BLaER1 treated with 17β-estradiol and CSF1 and Interleukin-3, amounts not matched to agents 10 nM and 100 nM (cell line): ENCODE measurements around the gene KPNA6.

Experiments
- H3K27ac ChIP-seq, 11 experiments: shearing (Covaris generic); formaldehyde crosslinking; 2 replicates each; pipeline ENCODE4 v1.8.1; 2022
- H3K27me3 ChIP-seq, 11 experiments: shearing (Covaris generic); formaldehyde crosslinking; 2 replicates each; pipeline ENCODE4 v1.8.1; 2022
- H3K36me3 ChIP-seq, 11 experiments: shearing (Covaris generic); formaldehyde crosslinking; 2 replicates each; pipeline ENCODE4 v1.8.1; 2022
- H3K4me1 ChIP-seq, 10 experiments: shearing (Covaris generic); formaldehyde crosslinking; 2 replicates each; pipeline ENCODE4 v1.8.1; 2022
- H3K4me2 ChIP-seq, 11 experiments: shearing (Covaris generic); formaldehyde crosslinking; 2 replicates each; pipeline ENCODE4 v1.8.1; 2022
- H3K4me3 ChIP-seq, 10 experiments: shearing (Covaris generic); formaldehyde crosslinking; 2 replicates each; pipeline ENCODE4 v1.8.1; 2022
- H3K9ac ChIP-seq, 11 experiments: shearing (Covaris generic); formaldehyde crosslinking; 2 replicates each; pipeline ENCODE4 v1.8.1; 2022
- H3K9me3 ChIP-seq, 11 experiments: shearing (Covaris generic); formaldehyde crosslinking; replicated peaks in 1 of 11; 2 replicates each; pipeline ENCODE4 v1.8.1; 2022
- H4K20me1 ChIP-seq, 11 experiments: shearing (Covaris generic); formaldehyde crosslinking; 2 replicates each; pipeline ENCODE4 v1.8.1; 2022
- Cebpa-rat ChIP-seq, 11 experiments: shearing (Covaris generic); IDR thresholded peaks; 2 replicates each; pipeline ENCODE4 v1.8.1; 2022

KPNA6 gene

DNA sequence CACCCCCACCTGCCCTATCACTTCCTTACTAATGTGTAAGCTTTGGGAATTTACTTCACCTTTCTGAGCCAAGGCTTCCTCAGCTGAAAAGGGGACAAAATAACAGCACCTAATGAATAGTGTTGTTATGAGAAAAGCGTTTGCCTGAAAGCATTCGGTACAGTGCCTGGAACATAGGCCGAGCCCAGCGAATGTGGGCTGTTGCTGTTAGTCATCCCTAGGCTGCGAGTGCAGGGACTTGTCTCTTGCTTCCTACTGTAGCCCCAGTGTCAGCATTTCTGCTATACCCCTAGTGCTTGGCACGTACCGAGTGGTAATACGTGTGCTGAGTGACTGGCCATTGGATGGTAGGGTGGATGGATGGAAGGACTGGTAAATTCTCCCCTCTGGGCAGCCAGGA lies 16.7 kb upstream of the KPNA6 start:
- Histone ChIP-seq H3K4me3 (no peak overlapping the region), H3K27me3 (no peaks in the 10 kb centered on the region), H3K27ac (no peak overlapping the region), H3K4me1 (peaks cover 0 to 13% (median 0%) of the 10 kb centered on the region in 10 experiments; a peak in 7 of 20 replicates), H3K4me2 (no peak overlapping the region), H4K20me1 (peaks cover 0 to 47% (median 24%) of the 10 kb centered on the region in 11 experiments; a peak in 11 of 22 replicates), H3K9me3 (no peaks in the 10 kb centered on the region), H3K9ac (no peak overlapping the region), H3K36me3 (peaks cover 80 to 100% (median 95%) of the 10 kb centered on the region in 11 experiments)
- no peak for TF ChIP-seq Cebpa-rat (IDR thresholded peaks at IDR 0.05)

DNA sequence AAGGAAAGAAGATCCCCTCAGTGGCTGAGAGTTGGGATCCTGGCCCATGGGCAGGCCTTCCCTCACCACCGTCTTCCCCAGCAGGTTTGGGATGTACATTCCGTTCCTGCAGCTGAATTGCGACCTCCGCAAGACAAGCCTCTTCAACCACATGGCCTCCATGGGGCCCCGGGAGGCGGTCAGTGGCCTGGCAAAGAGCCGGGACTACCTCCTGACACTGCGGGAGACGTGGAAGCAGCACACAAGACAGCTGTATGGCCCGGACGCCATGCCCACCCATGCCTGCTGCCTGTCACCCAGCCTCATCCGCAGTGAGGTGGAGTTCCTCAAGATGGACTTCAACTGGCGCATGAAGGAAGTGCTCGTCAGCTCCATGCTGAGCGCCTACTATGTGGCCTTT lies 16.3 kb upstream of the KPNA6 start:
- peaks cover 0 to 13% (median 0%) of the 10 kb centered on the region in 10 experiments; a peak in 7 of 20 replicates for H3K4me1 ChIP-seq
- no peak overlapping the region for H3K9ac ChIP-seq
- no peak for TF ChIP-seq Cebpa-rat (IDR thresholded peaks at IDR 0.05)
- no peak overlapping the region for H3K27ac ChIP-seq
- H3K27me3 ChIP-seq, result no peaks in the 10 kb centered on the region
- H3K4me2 ChIP-seq, result no peak overlapping the region
- H4K20me1 ChIP-seq, result peaks cover 0 to 47% (median 22%) of the 10 kb centered on the region in 11 experiments; a peak in 11 of 22 replicates
- H3K4me3 ChIP-seq, result no peak overlapping the region
- no peaks in the 10 kb centered on the region for H3K9me3 ChIP-seq
- peaks cover 80 to 100% (median 95%) of the 10 kb centered on the region in 11 experiments for H3K36me3 ChIP-seq

DNA sequence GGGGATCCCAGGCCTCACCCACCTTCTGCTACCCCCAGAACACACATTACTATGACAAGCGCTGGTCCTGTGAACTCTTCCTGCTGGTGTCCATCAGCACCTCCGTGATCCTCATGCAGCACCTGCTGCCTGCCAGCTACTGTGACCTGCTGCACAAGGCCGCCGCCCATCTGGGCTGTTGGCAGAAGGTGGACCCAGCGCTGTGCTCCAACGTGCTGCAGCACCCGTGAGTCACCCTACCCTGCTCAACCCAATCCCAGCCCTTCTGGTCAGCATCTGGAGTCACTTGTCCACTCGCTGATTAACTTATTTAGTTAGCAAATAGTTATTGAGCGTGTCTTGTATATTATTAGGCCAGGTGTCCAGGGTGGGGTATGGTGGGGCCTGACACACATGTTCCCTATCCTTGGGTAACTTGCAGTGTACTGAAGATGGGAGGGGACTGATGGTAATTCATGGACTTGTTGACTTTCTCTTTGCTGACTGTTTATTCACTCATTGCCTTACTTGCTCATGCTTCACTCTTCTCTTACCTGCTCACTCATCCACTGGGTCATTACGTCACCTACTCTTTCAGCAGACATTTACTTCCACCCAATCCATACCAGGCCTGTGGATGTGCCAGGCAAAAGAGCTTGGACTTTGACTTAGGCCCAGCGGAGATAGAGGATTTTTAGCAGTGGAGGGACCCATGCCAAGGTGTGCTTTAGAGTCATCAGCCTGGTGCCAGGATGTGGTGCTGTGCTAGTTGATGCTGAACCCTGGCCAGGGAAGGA lies 12.9 kb upstream of the KPNA6 start:
- H3K36me3 ChIP-seq, result peaks cover 92 to 100% (median 97%) of the 10 kb centered on the region in 11 experiments

DNA sequence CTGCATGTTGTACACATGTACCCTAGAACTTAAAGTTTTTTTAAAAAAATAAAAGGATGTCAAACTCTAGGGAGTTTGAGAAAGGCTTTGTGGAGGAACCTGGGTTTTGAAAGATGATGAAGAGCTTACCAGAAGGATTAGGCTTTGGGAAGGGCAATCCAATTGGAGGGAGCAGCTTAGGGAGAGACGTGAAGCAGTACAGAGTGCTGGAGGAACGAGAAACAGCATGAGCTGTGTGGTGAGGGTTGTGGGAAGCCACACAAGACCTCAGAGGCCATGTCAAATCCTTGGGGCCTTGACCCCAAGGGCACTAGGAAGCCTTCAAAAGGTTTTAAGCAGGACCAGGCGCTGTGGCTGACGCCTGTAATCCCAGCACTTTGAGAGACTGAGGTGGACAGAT lies 8.4 kb upstream of the KPNA6 start:
- no peak for TF ChIP-seq Cebpa-rat (IDR thresholded peaks at IDR 0.05)
- peaks cover 85 to 97% (median 89%) of the 10 kb centered on the region in 11 experiments for H3K36me3 ChIP-seq
- no peak overlapping the region for H3K4me2 ChIP-seq
- H3K27me3 ChIP-seq, result no peaks in the 10 kb centered on the region
- H3K27ac ChIP-seq, result no peak overlapping the region
- H3K4me3 ChIP-seq, result no peak overlapping the region
- H4K20me1 ChIP-seq, result peaks cover 0 to 25% (median 14%) of the 10 kb centered on the region in 11 experiments; a peak in 8 of 22 replicates
- no peaks in the 10 kb centered on the region for H3K9me3 ChIP-seq
- no peaks in the 10 kb centered on the region for H3K4me1 ChIP-seq
- H3K9ac ChIP-seq, result no peak overlapping the region

More for the DNA sequence above, 12.9 kb upstream of the KPNA6 start:
- Histone ChIP-seq H3K4me3 (no peak overlapping the region), H3K4me1 (no peaks in the 10 kb centered on the region), H3K27me3 (no peaks in the 10 kb centered on the region), H3K4me2 (no peak overlapping the region), H3K9ac (no peak overlapping the region), H3K9me3 (no peaks in the 10 kb centered on the region), H4K20me1 (peaks cover 0 to 37% (median 16%) of the 10 kb centered on the region in 11 experiments; a peak in 9 of 22 replicates), H3K27ac (no peak overlapping the region)
- no peak for TF ChIP-seq Cebpa-rat (IDR thresholded peaks at IDR 0.05)

DNA sequence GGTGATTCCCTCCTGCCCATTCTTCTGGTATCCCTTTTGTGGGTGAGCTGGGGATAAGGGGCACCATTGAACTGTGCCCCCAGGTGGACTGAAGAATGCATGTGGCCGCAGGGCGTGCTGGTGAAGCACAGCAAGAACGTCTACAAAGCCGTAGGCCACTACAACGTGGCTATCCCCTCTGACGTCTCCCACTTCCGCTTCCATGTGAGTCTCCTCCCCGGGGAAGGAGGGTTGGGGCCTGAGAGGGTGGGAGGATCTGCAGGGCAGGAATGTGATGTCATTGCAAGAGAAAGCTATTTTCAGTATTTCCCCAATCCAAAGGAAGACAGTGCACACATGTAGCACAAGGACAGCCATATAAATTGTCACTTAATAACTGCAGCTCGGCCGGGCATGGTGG lies 7.5 kb upstream of the KPNA6 start:
- H3K9ac ChIP-seq, result no peak overlapping the region
- no peaks in the 10 kb centered on the region for H3K27me3 ChIP-seq
- H3K36me3 ChIP-seq, result peaks cover 75 to 88% (median 79%) of the 10 kb centered on the region in 11 experiments
- H3K4me3 ChIP-seq, result no peak overlapping the region
- H3K9me3 ChIP-seq, result no peaks in the 10 kb centered on the region
- no peak overlapping the region for H3K4me2 ChIP-seq
- H4K20me1 ChIP-seq, result peaks cover 0 to 16% (median 6%) of the 10 kb centered on the region in 11 experiments; a peak in 7 of 22 replicates
- no peak for TF ChIP-seq Cebpa-rat (IDR thresholded peaks at IDR 0.05)
- no peak overlapping the region for H3K27ac ChIP-seq
- H3K4me1 ChIP-seq, result no peaks in the 10 kb centered on the region

DNA sequence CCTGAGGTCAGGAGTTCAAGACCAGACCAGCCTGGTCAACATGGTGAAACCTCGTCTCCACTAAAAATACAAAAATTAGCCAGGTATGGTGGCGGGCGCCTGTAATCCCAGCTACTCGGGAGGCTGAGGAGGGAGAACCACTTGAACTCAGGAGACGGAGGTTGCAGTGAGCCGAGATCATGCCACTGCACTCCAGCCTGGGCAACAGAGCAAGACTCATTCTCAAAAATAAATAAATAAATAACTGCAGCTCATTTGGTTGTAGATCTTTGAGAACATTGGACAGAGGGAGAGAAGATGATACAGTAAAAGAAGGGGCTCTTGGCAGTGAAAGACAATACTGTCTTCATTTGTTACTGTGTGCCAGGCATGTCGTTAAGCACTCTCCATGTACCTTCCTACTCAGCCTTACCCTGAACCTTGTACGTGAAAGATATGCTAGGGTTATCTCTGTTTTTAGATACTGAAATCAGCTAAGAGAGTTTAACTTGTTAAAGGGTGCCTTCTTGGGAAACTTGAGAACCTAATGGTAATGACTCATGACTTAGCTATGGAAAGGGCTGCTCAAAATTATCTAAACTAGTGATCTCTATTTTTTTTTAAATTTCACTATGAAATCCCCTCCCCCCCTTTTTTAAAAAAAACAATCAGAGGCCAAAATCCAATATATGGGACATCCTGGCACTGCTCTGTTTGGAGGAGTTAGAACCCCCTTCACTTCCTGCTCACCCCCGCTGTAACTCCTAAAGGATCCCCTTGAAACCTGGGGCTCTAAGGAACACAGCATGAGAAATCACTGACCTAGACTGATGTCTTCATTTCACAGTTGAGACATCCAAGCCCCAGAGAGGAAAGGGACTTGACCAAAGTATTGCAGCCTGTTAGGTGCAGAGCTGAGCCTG lies 6.8 kb upstream of the KPNA6 start:
- Histone ChIP-seq H3K4me3 (no peak overlapping the region), H3K36me3 (peaks cover 68 to 81% (median 72%) of the 10 kb centered on the region in 11 experiments), H3K27ac (no peak overlapping the region; a peak in 1 of 22 replicates), H3K27me3 (no peaks in the 10 kb centered on the region), H3K4me2 (no peak overlapping the region), H3K9me3 (no peaks in the 10 kb centered on the region), H4K20me1 (peaks cover 0 to 9% (median 0%) of the 10 kb centered on the region in 11 experiments; a peak in 4 of 22 replicates), H3K4me1 (no peaks in the 10 kb centered on the region), H3K9ac (no peak overlapping the region)
- no peak for TF ChIP-seq Cebpa-rat (IDR thresholded peaks at IDR 0.05)

DNA sequence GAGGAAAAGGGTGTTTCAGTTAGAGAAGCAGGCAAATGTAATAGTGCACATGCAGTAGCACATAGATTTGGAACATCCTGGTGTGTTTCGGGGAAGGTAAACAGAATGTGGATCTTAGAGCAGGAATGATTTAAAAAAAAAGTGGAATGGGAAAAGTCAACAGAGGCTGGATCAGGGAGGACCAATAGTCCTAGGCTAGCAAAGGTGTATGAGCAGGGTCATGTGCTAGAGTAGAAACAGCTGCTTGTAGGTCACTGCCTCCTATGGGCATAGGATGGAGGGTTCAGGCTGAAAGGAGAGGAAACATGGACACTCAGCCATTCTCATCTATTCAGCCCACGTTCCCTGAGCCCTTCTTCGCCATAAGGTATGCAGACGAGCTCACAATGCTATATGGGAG lies 3.7 kb upstream of the KPNA6 start:
- H3K4me2 ChIP-seq, result no peak overlapping the region
- H3K4me1 ChIP-seq, result peaks cover 6 to 14% (median 11%) of the 10 kb centered on the region in 10 experiments; a peak in 16 of 20 replicates
- H3K9me3 ChIP-seq, result no peaks in the 10 kb centered on the region
- H4K20me1 ChIP-seq, result peaks cover 0 to 12% (median 4%) of the 10 kb centered on the region in 11 experiments; a peak in 13 of 22 replicates
- TF ChIP-seq Cebpa-rat (IDR thresholded peaks at IDR 0.05), result no peak
- peaks cover 38 to 50% (median 42%) of the 10 kb centered on the region in 11 experiments for H3K36me3 ChIP-seq
- no peak overlapping the region for H3K4me3 ChIP-seq
- H3K27ac ChIP-seq, result no peak overlapping the region
- H3K27me3 ChIP-seq, result no peaks in the 10 kb centered on the region
- H3K9ac ChIP-seq, result no peak overlapping the region; a peak in 1 of 22 replicates

DNA sequence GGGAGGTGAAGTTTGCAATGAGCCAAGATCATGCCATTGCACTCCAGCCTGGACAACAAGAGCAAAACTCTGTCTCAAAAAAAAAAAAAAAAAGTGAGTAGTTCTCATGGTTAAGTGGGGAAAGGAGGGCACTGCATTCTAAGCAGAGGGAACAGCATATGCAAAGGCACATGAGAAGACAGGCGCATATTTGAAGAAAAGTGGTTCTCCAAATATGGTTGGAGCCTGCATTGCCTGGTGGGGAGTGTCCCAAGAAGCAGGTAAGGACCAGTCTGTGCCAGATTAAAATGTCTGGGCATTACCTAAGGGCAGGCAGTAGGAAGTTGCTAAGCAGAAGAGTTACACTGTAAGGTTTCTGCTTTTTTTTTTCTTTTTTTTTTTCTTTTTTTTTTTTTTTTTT lies 2.5 kb upstream of the KPNA6 start:
- no peak overlapping the region for H3K9ac ChIP-seq
- no peaks in the 10 kb centered on the region for H3K27me3 ChIP-seq
- peaks cover 27 to 44% (median 35%) of the 10 kb centered on the region in 11 experiments for H3K36me3 ChIP-seq
- H3K27ac ChIP-seq, result no peak overlapping the region
- no peaks in the 10 kb centered on the region for H3K9me3 ChIP-seq
- no peak overlapping the region for H3K4me3 ChIP-seq
- H3K4me1 ChIP-seq, result peaks cover 14 to 25% (median 22%) of the 10 kb centered on the region in 10 experiments
- H3K4me2 ChIP-seq, result no peak overlapping the region
- H4K20me1 ChIP-seq, result peaks cover 10 to 24% (median 16%) of the 10 kb centered on the region in 11 experiments; a peak in 20 of 22 replicates
- TF ChIP-seq Cebpa-rat (IDR thresholded peaks at IDR 0.05), result no peak
